OCI-LY7 (cell line): ENCODE measurements around the gene ADAMTS17. TPM values are rescaled to one million over a fixed set of nuclear protein-coding genes. Genes with fewer than 3 reads are reported as not detected.

Experiments
- BruUV-seq: library from RNA; stranded (reverse); fragments of 400-500 nt; replicated peaks from 2 replicates; lab custom pipeline; 2021; lab: Mats Ljungman, UMichigan
- CTCF ChIA-PET: fragments of 300-600 bp; sonication (Branson Sonifier 250); formaldehyde crosslinking; loops from one replicate; lab custom pipeline; 2022; ENCODE audit warnings: antibody characterized with exemption; ENCODE audit not compliant: unreplicated experiment; lab: Charles Lee
- POLR2A ChIA-PET: fragments of 300-600 bp; sonication (Branson Sonifier 250); formaldehyde crosslinking; loops from one replicate; lab custom pipeline; 2022; ENCODE audit warnings: antibody characterized with exemption; lab: Charles Lee
- DNase-seq: peaks from one replicate; pipeline ENCODE4 v3.0.0-alpha.2; 2015; ENCODE audit warnings: low spot score
- H2AFZ ChIP-seq: fragments of 200-600 bp; sonication (generic), shearing (Covaris generic); 2 replicates; pipeline ENCODE4 v1.6.1; 2014; ENCODE audit warnings: mild to moderate bottlenecking, antibody characterized with exemption, low read length, moderate library complexity
- H3K27ac ChIP-seq: fragments of 200-600 bp; sonication (generic); 2 replicates; pipeline ENCODE4 v1.5.1; 2014; ENCODE audit warnings: mixed run types, low read depth, mild to moderate bottlenecking, moderate library complexity, low read length, inconsistent platforms; ENCODE audit not compliant: poor library complexity, severe bottlenecking
- H3K36me3 ChIP-seq: fragments of 200-600 bp; sonication (generic); 2 replicates; pipeline ENCODE4 v1.6.1; 2014; ENCODE audit warnings: mild to moderate bottlenecking, antibody characterized with exemption, low read length, moderate library complexity, mixed read lengths; ENCODE audit not compliant: insufficient read depth
- H3K4me1 ChIP-seq: fragments of 200-600 bp; sonication (generic); 2 replicates; pipeline ENCODE4 v1.5.1; 2014; ENCODE audit warnings: mild to moderate bottlenecking, low read length; ENCODE audit not compliant: insufficient read depth, poor library complexity, severe bottlenecking
- H3K4me2 ChIP-seq: fragments of 200-600 bp; sonication (generic); 2 replicates; pipeline ENCODE4 v1.6.1; 2014; ENCODE audit warnings: mild to moderate bottlenecking, low read length
- H3K4me3 ChIP-seq: fragments of 200-600 bp; sonication (generic); 2 replicates; pipeline ENCODE4 v1.5.1; 2014; ENCODE audit warnings: mild to moderate bottlenecking, low read depth, low read length; ENCODE audit not compliant: poor library complexity, severe bottlenecking
- H3K79me2 ChIP-seq: fragments of 200-600 bp; sonication (generic); 2 replicates; pipeline ENCODE4 v1.6.1; 2016; ENCODE audit warnings: low read depth, mild to moderate bottlenecking, low read length, moderate library complexity, mixed read lengths; ENCODE audit not compliant: insufficient read depth
- H3K9me2 ChIP-seq: fragments of 200-600 bp; sonication (generic); 2 replicates; pipeline ENCODE4 v1.6.1; 2016; ENCODE audit warnings: mild to moderate bottlenecking, low read length, mixed read lengths; ENCODE audit not compliant: insufficient read depth
- H3K9me3 ChIP-seq: fragments of 200-600 bp; sonication (generic); 2 replicates; pipeline ENCODE4 v1.6.1; 2014; ENCODE audit warnings: mild to moderate bottlenecking, mixed run types, low read length, mixed read lengths
- H4K20me1 ChIP-seq: fragments of 200-600 bp; sonication (generic); 2 replicates; pipeline ENCODE4 v1.6.1; 2014; ENCODE audit warnings: mild to moderate bottlenecking, antibody characterized with exemption, low read length, moderate library complexity, mixed read lengths; ENCODE audit not compliant: insufficient read depth
- CTCF ChIP-seq: fragments of 200-600 bp; sonication (generic); conservative IDR thresholded peaks from 2 replicates; pipeline ENCODE4 v1.5.1; 2014; ENCODE audit warnings: mild to moderate bottlenecking, antibody characterized with exemption, low read length, moderate library complexity, mixed read lengths
- EZH2phosphoT487 ChIP-seq: fragments of 200-600 bp; sonication (generic); IDR thresholded peaks from 2 replicates; pipeline ENCODE4 v1.6.1; 2018; ENCODE audit warnings: low read depth, borderline replicate concordance, mild to moderate bottlenecking, mixed run types, antibody characterized with exemption, low read length, moderate library complexity, mixed read lengths
- intact Hi-C: fragments of 100-400 bp; cut with micrococcal nuclease; formaldehyde crosslinking; loops from one replicate; pipeline ENCODE4 v1.10.0; 2022; ENCODE audit not compliant: unreplicated experiment
- total RNA-seq, 2 experiments: library from RNA; depleted of rRNA in 1 of 2; stranded (reverse); fragments of >200 nt in 1 of 2; shearing (Covaris generic) in 1 of 2; gene quantifications; 2 replicates each; pipeline ENCODE4 v1.2.3, GENCODE V29; 2014 to 2022

ADAMTS17 gene
- total RNA-seq, 2 experiments from 2014 or later = not detected

- no peak overlapping the region for H3K4me3 ChIP-seq
- H3K27ac ChIP-seq = no peak overlapping the region
- no peaks in the 10 kb centered on the region for H3K36me3 ChIP-seq
- POLR2A ChIA-PET = no interaction called here
- CTCF ChIA-PET = no interaction called here
- no peaks in the 10 kb centered on the region for H3K9me3 ChIP-seq
- no peak for DNase-seq
- no TSS peak for BruUV-seq
- no peaks in the 10 kb centered on the region for H3K79me2 ChIP-seq
- H3K4me2 ChIP-seq = no peak overlapping the region
- H3K9me2 ChIP-seq = no peaks in the 10 kb centered on the region
- H3K4me1 ChIP-seq = no peaks in the 10 kb centered on the region
- H4K20me1 ChIP-seq = no peaks in the 10 kb centered on the region
- no peak for TF ChIP-seq EZH2phosphoT487
- TF ChIP-seq CTCF = no peak
- H2AFZ ChIP-seq = no peak overlapping the region
- intact Hi-C loops = no loop called here
Measured at GRCh38 chr15:100061944-100062343, 279.8 kb downstream of the ADAMTS17 start.

GRCh38 chr15:100060276-100060926 lies 281.4 kb downstream of the ADAMTS17 start:
- Histone ChIP-seq H3K36me3 (no peaks in the 10 kb centered on the region), H3K27ac (no peak overlapping the region), H3K4me3 (no peak overlapping the region), H4K20me1 (no peaks in the 10 kb centered on the region), H3K9me3 (no peaks in the 10 kb centered on the region), H3K79me2 (no peaks in the 10 kb centered on the region), H3K9me2 (no peaks in the 10 kb centered on the region), H3K4me1 (no peaks in the 10 kb centered on the region), H2AFZ (no peak overlapping the region), H3K4me2 (no peak overlapping the region)
- CTCF ChIA-PET = no interaction called here
- DNase-seq = no peak
- intact Hi-C loops = no loop called here
- no peak for TF ChIP-seq EZH2phosphoT487
- TF ChIP-seq CTCF = no peak
- BruUV-seq = no TSS peak
- POLR2A ChIA-PET = interaction anchor here (0.7 kb wide), 1 partner anchor 465 kb away, joined by 3 read pairs; no protein-coding TSS in a partner anchor

GRCh38 chr15:100059521-100059920 lies 282.3 kb downstream of the ADAMTS17 start:
- Histone ChIP-seq H3K9me3 (no peaks in the 10 kb centered on the region), H3K4me2 (no peak overlapping the region), H3K4me3 (no peak overlapping the region), H3K4me1 (no peaks in the 10 kb centered on the region), H3K79me2 (no peaks in the 10 kb centered on the region), H4K20me1 (no peaks in the 10 kb centered on the region), H2AFZ (no peak overlapping the region), H3K9me2 (no peaks in the 10 kb centered on the region), H3K36me3 (no peaks in the 10 kb centered on the region), H3K27ac (no peak overlapping the region)
- intact Hi-C loops = no loop called here
- CTCF ChIA-PET = no interaction called here
- no TSS peak for BruUV-seq
- DNase-seq = no peak
- TF ChIP-seq CTCF = no peak
- no peak for TF ChIP-seq EZH2phosphoT487
- POLR2A ChIA-PET = no interaction called here
